ENCODE measurements around the gene NCBP2.

DNA sequence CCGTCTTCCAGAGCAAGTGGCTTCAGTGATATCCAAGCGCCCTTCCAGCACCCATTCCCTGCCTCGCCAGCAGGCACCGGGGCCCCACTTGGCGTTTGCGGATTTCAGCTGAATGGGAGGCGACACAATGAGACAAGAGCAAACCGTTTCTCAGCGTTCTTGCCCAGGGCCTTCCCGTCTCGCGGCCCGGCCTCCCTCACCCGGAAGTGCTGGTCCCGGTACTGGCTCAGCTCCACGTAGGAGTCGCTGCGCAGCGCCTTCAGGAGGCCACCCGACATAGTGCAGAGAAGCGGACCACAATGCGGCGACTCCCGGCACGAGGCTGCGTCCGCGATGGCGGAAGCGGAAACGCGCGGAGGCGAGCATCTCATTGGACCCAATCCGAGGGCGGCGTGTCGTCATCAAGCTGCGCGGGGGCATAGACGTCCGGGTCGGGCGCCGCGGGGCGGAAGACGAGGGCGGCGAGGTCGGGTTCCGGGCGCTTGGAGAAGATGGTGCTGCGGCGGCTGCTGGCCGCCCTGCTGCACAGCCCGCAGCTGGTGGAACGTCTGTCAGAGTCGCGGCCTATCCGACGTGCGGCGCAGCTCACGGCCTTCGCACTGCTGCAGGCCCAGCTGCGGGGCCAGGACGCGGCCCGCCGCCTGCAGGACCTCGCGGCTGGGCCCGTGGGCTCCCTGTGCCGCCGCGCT lies at the start of gene NCBP2:
- no peak for TF ChIP-seq ARNT (IDR thresholded peaks at IDR 0.05)
- TF ChIP-seq SP1 (IDR thresholded peaks at IDR 0.05): no peak
